Measurements from ENCODE around the gene KCNMA1. TPM values are rescaled to one million over a fixed set of nuclear protein-coding genes. Genes with fewer than 3 reads are reported as not detected.

The KCNMA1 gene
- total and polyA plus RNA-seq, 4 donors: 36.2 to 95.0 (median 54.3) TPM

DNA sequence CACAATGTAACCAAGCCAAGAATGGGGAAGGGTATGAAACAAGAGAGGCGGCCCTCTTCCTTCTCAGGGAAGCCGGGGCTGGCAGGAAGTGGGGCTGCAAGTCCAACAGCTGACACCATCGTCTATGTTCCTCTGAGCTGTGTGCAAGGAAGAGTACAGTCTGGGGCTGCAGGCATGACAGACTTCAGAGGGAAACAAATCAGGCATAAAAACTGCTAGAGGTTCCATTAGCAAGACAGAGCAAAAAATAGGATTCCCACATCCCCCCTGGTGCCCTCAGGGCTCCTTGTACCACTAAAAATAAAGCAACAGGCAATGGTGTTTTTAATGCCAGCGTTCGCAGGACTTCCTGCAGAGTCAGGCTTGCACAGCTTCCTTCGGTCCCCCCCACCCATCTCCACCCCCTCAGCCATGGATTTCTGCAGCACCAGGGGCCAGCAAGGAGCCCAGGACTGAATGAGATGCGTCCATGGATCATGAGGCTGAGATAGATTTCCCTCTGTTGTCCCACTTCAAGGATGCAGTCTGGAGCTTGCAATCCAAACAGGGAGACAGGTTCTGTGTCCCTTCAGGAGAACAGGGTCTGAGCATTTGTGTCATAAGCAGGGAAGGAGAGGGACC, 34.6 kb downstream of the KCNMA1 start:
- no peak overlapping the region for H3K4me3 ChIP-seq (ENCODE audit: low read depth, low read length)
- 38% methylated on average over 4 of the region's 7 CpGs for WGBS (ENCODE audit: insufficient coverage)
- H3K9me3 ChIP-seq (ENCODE audit: control insufficient read depth, insufficient read depth, low read length): no peaks in the 10 kb centered on the region
- H3K36me3 ChIP-seq (ENCODE audit: control insufficient read depth, insufficient read depth, low read length): no peaks in the 10 kb centered on the region
- peaks cover 12% of the 10 kb centered on the region for H3K4me1 ChIP-seq (ENCODE audit: control insufficient read depth, insufficient read depth, low read length)
- no peak overlapping the region for H3K27ac ChIP-seq (ENCODE audit: low read depth, low read length)
- peaks cover 3% of the 10 kb centered on the region for H3K27me3 ChIP-seq (ENCODE audit: control insufficient read depth, insufficient read depth, low read length)
- peak in 1 of 6 donors; percentile 38 for DNase-seq (ENCODE audit: low read depth in 4 of 6, low spot score in 6 of 6)

DNA sequence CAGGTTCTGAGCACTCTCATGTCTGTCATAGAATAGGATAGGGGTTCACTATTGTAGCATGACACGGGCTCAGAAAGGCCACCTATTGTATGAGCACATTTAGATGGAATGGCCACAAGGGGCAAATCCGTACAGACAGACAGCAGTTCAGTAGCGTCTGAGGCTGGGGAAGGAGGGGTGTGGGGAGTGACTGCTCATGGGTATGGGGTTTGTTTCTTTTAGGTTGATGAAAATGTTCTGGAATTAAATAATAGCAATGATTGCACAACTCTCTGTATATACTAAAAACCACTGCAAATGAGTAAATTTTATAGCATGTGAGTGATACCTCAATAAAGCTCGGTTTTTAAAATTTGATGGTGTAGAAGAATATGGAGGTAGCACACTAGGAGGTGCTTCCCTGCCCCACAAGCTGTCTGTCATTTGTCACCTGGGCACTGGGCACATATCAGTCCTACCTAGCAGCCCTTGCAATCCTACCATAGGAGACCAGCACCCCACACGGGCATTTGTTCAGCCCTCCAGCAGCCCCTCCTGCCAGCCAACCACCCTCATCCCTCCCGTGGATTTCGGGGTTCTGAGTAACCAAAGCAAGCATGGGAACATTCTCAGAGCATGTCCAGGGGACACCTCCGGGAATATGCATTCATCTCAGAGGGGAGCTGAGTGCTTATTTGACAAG, 35.2 kb downstream of the KCNMA1 start:
- H3K4me1 ChIP-seq (ENCODE audit: control insufficient read depth, insufficient read depth, low read length): peaks cover 12% of the 10 kb centered on the region
- H3K9me3 ChIP-seq (ENCODE audit: control insufficient read depth, insufficient read depth, low read length): no peaks in the 10 kb centered on the region
- WGBS (ENCODE audit: insufficient coverage): 65% methylated on average over 7 of the region's 8 CpGs
- DNase-seq (ENCODE audit: low read depth in 4 of 6, low spot score in 6 of 6): no peak
- peaks cover 3% of the 10 kb centered on the region for H3K27me3 ChIP-seq (ENCODE audit: control insufficient read depth, insufficient read depth, low read length)
- no peaks in the 10 kb centered on the region for H3K36me3 ChIP-seq (ENCODE audit: control insufficient read depth, insufficient read depth, low read length)
- no peak overlapping the region for H3K27ac ChIP-seq (ENCODE audit: low read depth, low read length)
- no peak overlapping the region for H3K4me3 ChIP-seq (ENCODE audit: low read depth, low read length)

DNA sequence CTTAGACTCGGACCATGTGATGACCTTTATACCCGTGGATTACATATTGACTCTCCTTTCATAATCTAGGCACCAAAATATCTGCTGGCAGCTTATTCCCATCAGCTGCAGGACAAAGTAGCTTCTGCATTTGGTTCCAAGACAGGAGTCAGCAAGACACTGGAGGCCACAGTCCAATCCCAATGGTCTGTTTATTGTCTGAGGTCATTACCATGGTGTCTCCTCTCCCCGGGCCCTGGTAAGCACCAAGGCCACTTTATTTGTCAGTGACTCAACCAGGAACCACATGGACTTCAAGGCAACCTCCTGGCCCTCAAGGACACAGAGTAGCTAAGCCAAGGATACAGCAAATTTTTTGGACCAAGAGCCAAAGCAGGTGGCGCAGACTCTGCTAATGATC, 36.1 kb downstream of the KCNMA1 start:
- DNase-seq (ENCODE audit: low read depth in 4 of 6, low spot score in 6 of 6): no peak
- no peak overlapping the region for H3K27ac ChIP-seq (ENCODE audit: low read depth, low read length)
- no peaks in the 10 kb centered on the region for H3K27me3 ChIP-seq (ENCODE audit: control insufficient read depth, insufficient read depth, low read length)
- 88% methylated on average over 4 of the region's 4 CpGs for WGBS (ENCODE audit: insufficient coverage)
- peaks cover 12% of the 10 kb centered on the region for H3K4me1 ChIP-seq (ENCODE audit: control insufficient read depth, insufficient read depth, low read length)
- no peak overlapping the region for H3K4me3 ChIP-seq (ENCODE audit: low read depth, low read length)
- H3K9me3 ChIP-seq (ENCODE audit: control insufficient read depth, insufficient read depth, low read length): no peaks in the 10 kb centered on the region
- no peaks in the 10 kb centered on the region for H3K36me3 ChIP-seq (ENCODE audit: control insufficient read depth, insufficient read depth, low read length)

DNA sequence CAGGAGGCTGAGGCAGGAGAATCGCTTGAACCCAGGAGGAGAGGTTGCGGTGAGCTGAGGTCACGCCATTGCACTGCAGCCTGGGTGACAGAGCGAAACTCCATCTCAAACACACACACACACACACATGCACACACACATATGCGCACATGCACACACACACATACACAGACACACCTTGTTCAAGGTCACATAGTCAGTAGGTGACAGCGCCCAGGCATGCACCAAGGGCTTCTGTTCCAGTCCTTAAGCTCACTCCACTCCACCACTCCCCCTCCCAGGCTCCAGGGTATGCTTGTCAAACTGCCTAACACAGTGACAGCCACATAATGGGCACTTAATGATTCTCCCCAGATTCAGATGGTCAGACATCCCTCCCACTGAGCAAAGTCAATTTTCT, 37.0 kb downstream of the KCNMA1 start:
- H3K36me3 ChIP-seq (ENCODE audit: control insufficient read depth, insufficient read depth, low read length): no peaks in the 10 kb centered on the region
- no peak overlapping the region for H3K4me3 ChIP-seq (ENCODE audit: low read depth, low read length)
- H3K9me3 ChIP-seq (ENCODE audit: control insufficient read depth, insufficient read depth, low read length): no peaks in the 10 kb centered on the region
- 94% methylated on average over 6 of the region's 6 CpGs for WGBS (ENCODE audit: insufficient coverage)
- DNase-seq (ENCODE audit: low read depth in 4 of 6, low spot score in 6 of 6): no peak
- H3K27ac ChIP-seq (ENCODE audit: low read depth, low read length): no peak overlapping the region
- peaks cover 12% of the 10 kb centered on the region for H3K4me1 ChIP-seq (ENCODE audit: control insufficient read depth, insufficient read depth, low read length)
- H3K27me3 ChIP-seq (ENCODE audit: control insufficient read depth, insufficient read depth, low read length): no peaks in the 10 kb centered on the region

DNA sequence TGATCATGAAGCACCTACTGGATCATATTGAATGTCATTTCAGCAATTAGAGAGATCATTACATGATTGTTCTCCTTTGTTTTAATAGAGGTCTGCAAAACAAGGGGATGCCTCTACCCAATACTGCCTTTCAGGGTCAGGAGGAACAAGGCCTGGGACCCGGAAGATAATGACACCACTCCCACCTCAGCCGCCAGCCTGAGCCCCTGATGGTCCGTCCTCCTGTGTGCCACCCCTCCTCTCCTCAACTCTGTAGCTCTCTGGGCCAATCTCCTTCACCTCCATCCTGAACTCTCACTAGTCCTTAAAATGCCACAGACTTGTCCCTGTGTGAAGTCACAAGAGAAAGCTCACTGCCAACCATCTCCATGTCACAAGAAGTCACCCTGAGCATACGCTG, 38.0 kb downstream of the KCNMA1 start:
- 85% methylated on average over 4 of the region's 4 CpGs for WGBS (ENCODE audit: insufficient coverage)

DNA sequence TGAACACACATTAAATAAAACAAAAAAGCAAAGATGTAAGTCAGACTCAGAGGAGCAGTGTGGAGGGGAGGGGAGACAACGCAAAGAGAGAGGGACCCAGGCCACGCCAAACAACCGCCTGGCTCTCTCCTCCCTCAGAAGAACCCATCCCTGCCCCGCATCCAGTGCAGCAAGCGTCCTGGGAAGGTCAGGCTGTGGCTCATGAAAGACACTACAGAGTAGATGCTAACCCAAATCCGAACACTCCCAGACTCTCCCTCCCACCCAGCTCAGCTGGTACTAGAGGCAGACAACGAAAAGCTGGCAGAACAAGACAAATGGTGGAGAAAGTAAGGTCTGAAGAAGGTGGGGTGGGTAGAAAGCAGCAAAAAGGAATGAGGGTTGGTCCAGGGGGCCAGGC, 39.0 kb downstream of the KCNMA1 start:
- WGBS (ENCODE audit: insufficient coverage): 73% methylated on average over 3 of the region's 7 CpGs
- Histone ChIP-seq H3K4me1 (ENCODE audit: control insufficient read depth, insufficient read depth, low read length) (peaks cover 19% of the 10 kb centered on the region), H3K27ac (ENCODE audit: low read depth, low read length) (no peak overlapping the region), H3K9me3 (ENCODE audit: control insufficient read depth, insufficient read depth, low read length) (no peaks in the 10 kb centered on the region), H3K27me3 (ENCODE audit: control insufficient read depth, insufficient read depth, low read length) (no peaks in the 10 kb centered on the region), H3K4me3 (ENCODE audit: low read depth, low read length) (no peak overlapping the region), H3K36me3 (ENCODE audit: control insufficient read depth, insufficient read depth, low read length) (no peaks in the 10 kb centered on the region)
- no peak for DNase-seq (ENCODE audit: low read depth in 4 of 6, low spot score in 6 of 6)

More for the DNA sequence above, 38.0 kb downstream of the KCNMA1 start:
- Histone ChIP-seq H3K4me1 (ENCODE audit: control insufficient read depth, insufficient read depth, low read length) (peaks cover 12% of the 10 kb centered on the region), H3K4me3 (ENCODE audit: low read depth, low read length) (no peak overlapping the region), H3K9me3 (ENCODE audit: control insufficient read depth, insufficient read depth, low read length) (no peaks in the 10 kb centered on the region), H3K27me3 (ENCODE audit: control insufficient read depth, insufficient read depth, low read length) (no peaks in the 10 kb centered on the region), H3K36me3 (ENCODE audit: control insufficient read depth, insufficient read depth, low read length) (no peaks in the 10 kb centered on the region), H3K27ac (ENCODE audit: low read depth, low read length) (no peak overlapping the region)
- DNase-seq (ENCODE audit: low read depth in 4 of 6, low spot score in 6 of 6): no peak

DNA sequence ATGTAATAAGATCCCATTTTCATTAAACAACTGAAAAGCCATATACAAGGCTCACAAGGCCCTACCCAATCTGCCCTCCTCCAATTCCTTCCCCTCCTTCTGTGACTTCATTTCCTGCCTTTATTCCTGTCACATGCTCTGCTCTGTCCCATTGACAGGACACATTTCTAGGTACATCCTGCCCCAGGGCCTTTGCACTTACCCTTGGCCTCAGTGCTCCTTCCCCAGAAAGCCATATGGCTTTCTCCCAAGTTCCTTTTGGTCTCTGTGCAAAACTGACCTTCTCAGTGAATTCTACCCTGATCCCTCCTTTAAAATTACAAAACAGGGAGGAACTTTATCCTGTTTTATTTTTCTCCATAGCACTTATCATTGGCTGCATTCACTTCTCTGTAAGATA, 40.0 kb downstream of the KCNMA1 start:
- Histone ChIP-seq H3K4me1 (ENCODE audit: control insufficient read depth, insufficient read depth, low read length) (peaks cover 13% of the 10 kb centered on the region), H3K27me3 (ENCODE audit: control insufficient read depth, insufficient read depth, low read length) (no peaks in the 10 kb centered on the region), H3K27ac (ENCODE audit: low read depth, low read length) (no peak overlapping the region), H3K9me3 (ENCODE audit: control insufficient read depth, insufficient read depth, low read length) (no peaks in the 10 kb centered on the region), H3K4me3 (ENCODE audit: low read depth, low read length) (no peak overlapping the region), H3K36me3 (ENCODE audit: control insufficient read depth, insufficient read depth, low read length) (no peaks in the 10 kb centered on the region)
- DNase-seq (ENCODE audit: low read depth in 4 of 6, low spot score in 6 of 6): no peak

DNA sequence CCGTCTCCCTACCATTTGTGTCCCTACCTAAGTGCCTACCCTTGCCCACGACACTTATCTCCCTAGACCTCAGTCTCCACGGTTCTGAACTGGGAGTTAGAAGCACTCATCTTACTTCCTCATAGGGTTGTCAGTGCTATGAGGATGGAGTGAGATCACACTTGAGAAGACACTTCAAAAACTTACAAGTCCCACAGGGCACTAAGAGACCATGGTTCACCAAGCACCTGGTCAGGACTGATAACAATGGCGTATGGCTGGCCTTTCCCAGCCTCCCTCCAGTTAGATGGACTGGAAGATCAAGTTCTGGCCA, 43.2 kb downstream of the KCNMA1 start:
- H3K27ac ChIP-seq (ENCODE audit: low read depth, low read length): no peak overlapping the region
- WGBS (ENCODE audit: insufficient coverage): 100% methylated on average over 1 of the region's 4 CpGs
- DNase-seq (ENCODE audit: low read depth in 4 of 6, low spot score in 6 of 6): no peak
- H3K27me3 ChIP-seq (ENCODE audit: control insufficient read depth, insufficient read depth, low read length): no peaks in the 10 kb centered on the region
- no peak overlapping the region for H3K4me3 ChIP-seq (ENCODE audit: low read depth, low read length)
- peaks cover 16% of the 10 kb centered on the region for H3K4me1 ChIP-seq (ENCODE audit: control insufficient read depth, insufficient read depth, low read length)
- H3K36me3 ChIP-seq (ENCODE audit: control insufficient read depth, insufficient read depth, low read length): peaks cover 2% of the 10 kb centered on the region
- H3K9me3 ChIP-seq (ENCODE audit: control insufficient read depth, insufficient read depth, low read length): no peaks in the 10 kb centered on the region

DNA sequence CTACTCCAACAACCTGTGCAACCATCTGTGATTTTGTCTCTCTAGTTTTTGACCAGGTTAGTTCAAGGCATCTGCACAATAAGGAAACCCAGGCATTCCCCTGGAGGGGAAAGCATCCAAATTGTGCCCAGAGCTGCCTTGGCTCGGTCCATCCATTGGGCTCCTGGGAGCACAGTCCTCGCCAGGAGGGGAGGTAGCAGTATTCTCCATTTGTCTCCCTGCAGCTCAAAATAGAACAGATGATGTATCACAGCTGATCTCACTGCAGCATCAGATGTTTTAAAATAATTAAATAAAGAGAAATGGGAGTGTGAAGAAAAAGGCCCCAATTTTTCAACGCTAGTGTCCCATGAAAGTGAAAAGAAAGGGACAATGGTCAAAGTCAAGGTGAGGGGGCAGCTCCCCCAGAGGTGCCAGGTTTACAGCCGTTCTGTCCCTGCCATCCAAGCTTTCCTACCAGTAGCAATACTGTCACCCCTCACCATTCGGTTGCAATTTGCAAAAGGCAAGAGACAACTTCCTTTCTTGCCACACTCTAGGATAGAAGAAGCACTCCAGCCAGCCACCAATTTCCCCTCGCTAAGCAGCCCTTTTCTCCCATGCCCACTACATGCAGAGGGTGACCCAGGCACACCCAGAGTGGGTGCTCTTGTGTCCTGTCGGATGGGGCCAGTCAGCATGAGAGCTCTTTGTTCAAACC, 43.7 kb downstream of the KCNMA1 start:
- no peaks in the 10 kb centered on the region for H3K9me3 ChIP-seq (ENCODE audit: control insufficient read depth, insufficient read depth, low read length)
- H3K27ac ChIP-seq (ENCODE audit: low read depth, low read length): no peak overlapping the region
- WGBS (ENCODE audit: insufficient coverage): 79% methylated on average over 5 of the region's 7 CpGs

More for the DNA sequence above, 43.7 kb downstream of the KCNMA1 start:
- H3K4me3 ChIP-seq (ENCODE audit: low read depth, low read length): no peak overlapping the region
- peaks cover 2% of the 10 kb centered on the region for H3K36me3 ChIP-seq (ENCODE audit: control insufficient read depth, insufficient read depth, low read length)
- peaks cover 16% of the 10 kb centered on the region for H3K4me1 ChIP-seq (ENCODE audit: control insufficient read depth, insufficient read depth, low read length)
- no peak for DNase-seq (ENCODE audit: low read depth in 4 of 6, low spot score in 6 of 6)
- H3K27me3 ChIP-seq (ENCODE audit: control insufficient read depth, insufficient read depth, low read length): no peaks in the 10 kb centered on the region

Data from spinal cord (tissue), 10 donors.